ENCODE measurements around the gene OR1F1. TPM values are rescaled to one million over a fixed set of nuclear protein-coding genes. Genes with fewer than 3 reads are reported as not detected.

OR1F1 gene
- total and polyA plus RNA-seq, 2 donors (not counting 1 experiment from before 2014, with no cell fraction given), result 0.23 TPM; not detected in 1

- Histone ChIP-seq H3K4me1 (ENCODE audit: control insufficient read depth, extremely low read depth, insufficient read depth, low read length) (peaks cover 4% of the 10 kb centered on the region), H3K27me3 (ENCODE audit: control insufficient read depth, insufficient read depth, low read length) (no peaks in the 10 kb centered on the region), H3K9me3 (ENCODE audit: control insufficient read depth, insufficient read depth, low read depth, low read length) (no peaks in the 10 kb centered on the region), H3K79me2 (ENCODE audit: control insufficient read depth, insufficient read depth, low read length) (no peaks in the 10 kb centered on the region), H3K9ac (ENCODE audit: insufficient read depth, low read length) (no peak overlapping the region), H3K36me3 (ENCODE audit: control insufficient read depth, insufficient read depth, low read length) (no peaks in the 10 kb centered on the region), H3K4me3 (replicated peaks in 1 of 4; ENCODE audit: control extremely low read depth in 1 of 4, insufficient read depth in 1 of 4, low read depth in 3 of 4, low read length in 4 of 4) (no peak overlapping the region), H4K20me1 (ENCODE audit: control insufficient read depth, extremely low read depth, insufficient read depth, low read length) (no peaks in the 10 kb centered on the region), H2AFZ (ENCODE audit: low read length) (no peak overlapping the region), H3K27ac (ENCODE audit: insufficient read depth, low read length) (no peak overlapping the region), H3K4me2 (ENCODE audit: extremely low read depth, insufficient read depth, low read length) (no peak overlapping the region)
- no peak for TF ChIP-seq EZH2 (IDR thresholded peaks at IDR 0.05; ENCODE audit: low read length, missing control alignments)
- TF ChIP-seq CTCF (conservative IDR thresholded peaks at IDR 0.05 in 1 of 2, IDR thresholded peaks at IDR 0.05 in 1 of 2; ENCODE audit: low read depth in 1 of 2, low read length in 2 of 2), result no peak
- DNase-seq (ENCODE audit: low read depth in 2 of 2), result no peak
These were observed 32.8 kb upstream of the OR1F1 start for GRCh38 chr16:3155181-3155580.

- no peaks in the 10 kb centered on the region for H3K9me3 ChIP-seq (ENCODE audit: control insufficient read depth, insufficient read depth, low read depth, low read length)
- no peak overlapping the region for H3K4me2 ChIP-seq (ENCODE audit: extremely low read depth, insufficient read depth, low read length)
- H3K27ac ChIP-seq (ENCODE audit: insufficient read depth, low read length), result no peak overlapping the region
- H3K4me3 ChIP-seq (replicated peaks in 1 of 4; ENCODE audit: control extremely low read depth in 1 of 4, insufficient read depth in 1 of 4, low read depth in 3 of 4, low read length in 4 of 4), result no peak overlapping the region
- H3K9ac ChIP-seq (ENCODE audit: insufficient read depth, low read length), result no peak overlapping the region
- H3K36me3 ChIP-seq (ENCODE audit: control insufficient read depth, insufficient read depth, low read length), result no peaks in the 10 kb centered on the region
- no peaks in the 10 kb centered on the region for H3K27me3 ChIP-seq (ENCODE audit: control insufficient read depth, insufficient read depth, low read length)
- H2AFZ ChIP-seq (ENCODE audit: low read length), result no peak overlapping the region
- DNase-seq (ENCODE audit: low read depth in 2 of 2), result no peak
- TF ChIP-seq EZH2 (IDR thresholded peaks at IDR 0.05; ENCODE audit: low read length, missing control alignments), result no peak
- TF ChIP-seq CTCF (conservative IDR thresholded peaks at IDR 0.05 in 1 of 2, IDR thresholded peaks at IDR 0.05 in 1 of 2; ENCODE audit: low read depth in 1 of 2, low read length in 2 of 2), result no peak
- H4K20me1 ChIP-seq (ENCODE audit: control insufficient read depth, extremely low read depth, insufficient read depth, low read length), result no peaks in the 10 kb centered on the region
- H3K4me1 ChIP-seq (ENCODE audit: control insufficient read depth, extremely low read depth, insufficient read depth, low read length), result peaks cover 4% of the 10 kb centered on the region
- no peaks in the 10 kb centered on the region for H3K79me2 ChIP-seq (ENCODE audit: control insufficient read depth, insufficient read depth, low read length)
These were observed 32.0 kb upstream of the OR1F1 start for GRCh38 chr16:3155972-3156371.

- Histone ChIP-seq H2AFZ (ENCODE audit: low read length) (peak overlapping the region; percentile 65), H3K36me3 (ENCODE audit: control insufficient read depth, insufficient read depth, low read length) (no peaks in the 10 kb centered on the region), H3K4me1 (ENCODE audit: control insufficient read depth, extremely low read depth, insufficient read depth, low read length) (peaks cover 4% of the 10 kb centered on the region), H3K79me2 (ENCODE audit: control insufficient read depth, insufficient read depth, low read length) (no peaks in the 10 kb centered on the region), H3K27me3 (ENCODE audit: control insufficient read depth, insufficient read depth, low read length) (no peaks in the 10 kb centered on the region), H3K4me3 (replicated peaks in 1 of 4; ENCODE audit: control extremely low read depth in 1 of 4, insufficient read depth in 1 of 4, low read depth in 3 of 4, low read length in 4 of 4) (peak overlapping the region; percentile 72 to 76 (median 74)), H3K9ac (ENCODE audit: insufficient read depth, low read length) (peak overlapping the region; percentile 51), H3K27ac (ENCODE audit: insufficient read depth, low read length) (peak overlapping the region; percentile 30), H3K4me2 (ENCODE audit: extremely low read depth, insufficient read depth, low read length) (peak overlapping the region; percentile 91), H3K9me3 (ENCODE audit: control insufficient read depth, insufficient read depth, low read depth, low read length) (no peaks in the 10 kb centered on the region), H4K20me1 (ENCODE audit: control insufficient read depth, extremely low read depth, insufficient read depth, low read length) (no peaks in the 10 kb centered on the region)
- TF ChIP-seq CTCF (conservative IDR thresholded peaks at IDR 0.05 in 1 of 2, IDR thresholded peaks at IDR 0.05 in 1 of 2; ENCODE audit: low read depth in 1 of 2, low read length in 2 of 2), result no peak
- no peak for TF ChIP-seq EZH2 (IDR thresholded peaks at IDR 0.05; ENCODE audit: low read length, missing control alignments)
- DNase-seq (ENCODE audit: low read depth in 2 of 2), result peak; percentile 94 to 96
These were observed 30.6 kb upstream of the OR1F1 start for GRCh38 chr16:3157229-3158025.

Data from fibroblast of lung (primary cell).